Dermis microvascular lymphatic vessel endothelial cell (primary cell): ENCODE results near the gene MSANTD1. TPM values are rescaled to one million over a fixed set of nuclear protein-coding genes. Genes with fewer than 3 reads are reported as not detected.

Experiments
- DNase-seq, 2 donors: peaks; one replicate each; pipeline versions ENCODE4 v3.0.0 to v3.0.0-alpha.2; 2010; ENCODE audit warnings: low read depth in 2 of 2
- total RNA-seq: library from RNA; depleted of rRNA; stranded (reverse); fragments of >200 nt; gene quantifications from 2 replicates; pipeline ENCODE4 v1.2.1, GENCODE V29; 2014

MSANTD1 gene
- total RNA-seq, 1 donor from 2014 or later, result 0.26 TPM

DNA sequence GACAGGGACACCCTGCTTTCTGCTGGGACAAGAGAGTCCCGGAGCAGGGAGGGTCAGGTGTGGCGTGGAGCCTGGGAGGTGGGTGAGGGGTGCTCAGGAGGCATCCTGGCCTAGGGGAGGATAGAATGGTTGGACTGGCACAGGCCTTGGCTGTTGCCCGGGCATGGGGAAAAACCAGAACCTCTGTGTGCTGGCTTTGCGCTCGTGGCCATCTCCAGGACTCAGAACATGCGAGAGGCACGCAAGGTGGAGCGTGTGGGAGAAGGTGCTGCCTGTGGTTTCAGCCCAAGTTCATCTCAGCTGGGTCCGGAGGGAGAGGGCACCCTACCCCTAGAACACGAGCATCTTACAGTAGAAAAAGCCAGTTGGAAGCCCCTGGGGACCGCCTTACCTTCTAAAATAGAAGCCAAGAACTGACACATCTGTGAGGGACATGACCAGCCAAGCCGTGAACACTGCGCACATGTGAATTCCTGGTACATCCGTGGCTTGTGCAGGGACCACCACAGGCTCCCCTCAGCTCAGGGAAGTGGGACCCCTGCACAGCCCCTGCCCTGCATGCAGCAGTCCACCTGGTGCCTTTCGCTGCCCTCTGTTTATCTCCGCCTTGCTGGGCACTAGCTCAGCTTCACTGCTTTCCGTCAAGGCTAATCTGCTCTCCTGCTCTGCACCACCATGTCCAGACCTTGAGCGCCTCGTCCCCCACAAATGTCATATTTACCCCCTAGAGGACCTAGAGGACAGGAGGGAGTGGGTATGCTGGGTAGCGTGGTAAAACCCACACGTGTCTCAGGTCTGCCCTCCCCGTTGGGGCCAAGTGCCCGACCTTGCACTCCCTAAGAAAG lies 13.5 kb downstream of the MSANTD1 start:
- DNase-seq, result no peak

DNA sequence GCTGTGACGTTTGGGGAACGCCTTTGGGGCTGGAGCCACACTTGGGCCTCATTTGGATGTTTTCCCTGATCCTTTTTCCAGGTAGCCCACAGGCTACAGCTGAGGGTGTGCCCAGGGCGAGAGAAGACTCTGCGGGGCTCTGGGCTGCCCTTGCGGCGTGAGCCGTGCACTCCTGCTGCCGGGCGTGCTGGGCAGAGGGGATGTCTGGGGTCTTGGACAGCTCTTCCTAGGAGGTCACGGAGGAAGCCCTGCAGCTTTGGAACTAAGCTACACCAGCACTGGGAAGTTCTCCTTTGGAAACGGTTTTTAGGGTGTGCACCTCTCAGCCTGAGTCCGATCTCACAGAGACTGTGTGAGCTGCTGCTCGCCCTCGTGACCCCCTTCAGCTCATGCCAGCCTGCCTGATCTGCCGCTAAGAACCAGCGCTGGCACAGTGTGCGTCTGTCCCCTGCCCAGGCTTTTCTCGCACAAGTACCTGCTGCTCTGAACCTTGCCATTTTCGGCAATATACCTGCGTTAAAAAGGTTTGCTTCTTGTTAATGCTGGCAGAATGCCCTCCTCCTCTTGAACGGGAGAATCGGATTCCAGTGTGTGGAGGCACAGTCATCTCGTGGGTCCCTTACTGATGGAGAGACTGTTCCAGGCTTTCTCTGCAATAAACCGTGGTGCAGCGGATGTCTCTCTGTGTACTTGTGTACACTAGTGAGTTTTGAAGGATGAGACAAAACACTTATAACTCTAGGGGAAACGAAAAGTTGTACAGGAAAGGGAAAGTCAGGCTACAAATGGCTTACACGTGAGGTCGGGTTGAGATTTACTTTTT lies 14.3 kb downstream of the MSANTD1 start:
- no peak for DNase-seq

DNA sequence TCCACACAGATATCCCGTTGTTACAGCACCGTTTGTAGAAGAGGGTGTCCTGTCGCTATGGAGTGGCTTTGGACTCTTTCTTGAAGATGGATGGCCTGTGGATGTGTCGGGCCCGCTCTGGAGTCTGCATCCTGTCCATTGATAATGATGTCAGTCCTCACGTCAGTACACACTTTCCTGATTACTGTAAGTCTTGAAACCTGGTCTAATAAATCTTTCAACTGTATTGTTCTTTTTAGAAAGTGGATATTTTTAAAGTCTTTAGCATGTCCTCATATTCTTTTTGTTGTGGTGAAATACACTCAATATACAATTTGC lies 14.9 kb downstream of the MSANTD1 start:
- no peak for DNase-seq

DNA sequence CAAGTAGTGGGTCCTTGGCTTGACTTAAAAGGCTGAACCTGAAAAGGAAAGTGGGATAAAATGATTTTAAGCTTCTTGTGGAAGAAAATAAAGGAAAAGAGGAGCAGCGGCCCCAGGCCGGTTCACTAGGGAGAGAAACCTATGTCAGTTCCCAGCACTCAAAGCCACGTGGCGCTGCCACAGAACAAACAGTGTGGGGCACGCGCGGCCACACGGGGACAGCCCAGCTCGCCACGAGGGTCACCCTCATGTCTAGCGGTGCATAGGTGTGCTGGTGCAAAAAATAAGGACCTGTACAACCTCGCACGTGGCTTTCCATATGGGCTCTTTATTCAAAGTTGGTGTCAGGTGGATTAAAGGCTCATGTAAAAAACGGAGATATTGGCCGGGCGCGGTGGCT lies 17.1 kb downstream of the MSANTD1 start:
- DNase-seq, result no peak

DNA sequence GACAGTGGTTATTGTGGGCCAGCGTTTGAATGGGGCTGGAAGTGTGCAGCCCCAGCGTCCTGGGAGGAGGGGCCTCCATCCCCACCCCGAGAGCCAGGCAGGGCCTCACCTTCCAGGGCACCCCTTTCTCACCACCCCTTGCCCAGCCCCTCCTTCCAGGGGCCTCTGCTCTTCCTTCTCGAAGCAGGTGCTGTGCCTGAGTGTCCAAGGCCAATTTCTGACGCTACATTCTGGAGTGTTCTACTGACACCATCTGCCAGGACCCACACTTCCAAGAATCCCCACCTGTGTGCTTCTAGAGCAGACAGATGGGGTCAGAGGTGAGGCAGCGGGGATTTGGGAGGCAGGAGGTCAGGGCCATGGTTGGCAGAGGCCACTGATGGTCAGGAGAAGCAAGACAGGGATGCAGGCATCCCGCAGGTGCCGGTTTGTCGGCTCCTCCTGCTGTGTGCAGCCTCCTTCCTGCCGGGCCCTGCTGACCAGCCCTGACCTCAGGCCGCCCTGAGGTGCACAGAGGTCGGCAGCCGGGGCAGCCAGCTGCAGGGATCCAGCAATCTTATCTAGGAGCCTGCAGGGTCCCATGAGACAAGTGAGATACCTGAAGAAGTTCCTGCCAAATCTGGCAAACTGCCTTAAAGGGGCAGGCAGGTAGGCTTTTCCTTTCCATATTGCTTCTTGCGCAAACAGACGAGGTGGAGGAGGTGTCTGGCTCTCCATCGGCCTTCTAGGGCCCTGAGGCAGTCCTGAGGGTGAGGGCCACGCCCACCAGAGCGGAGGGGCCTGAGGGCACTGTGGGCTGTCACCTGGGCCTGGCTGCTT lies 18.8 kb downstream of the MSANTD1 start:
- no peak for DNase-seq

DNA sequence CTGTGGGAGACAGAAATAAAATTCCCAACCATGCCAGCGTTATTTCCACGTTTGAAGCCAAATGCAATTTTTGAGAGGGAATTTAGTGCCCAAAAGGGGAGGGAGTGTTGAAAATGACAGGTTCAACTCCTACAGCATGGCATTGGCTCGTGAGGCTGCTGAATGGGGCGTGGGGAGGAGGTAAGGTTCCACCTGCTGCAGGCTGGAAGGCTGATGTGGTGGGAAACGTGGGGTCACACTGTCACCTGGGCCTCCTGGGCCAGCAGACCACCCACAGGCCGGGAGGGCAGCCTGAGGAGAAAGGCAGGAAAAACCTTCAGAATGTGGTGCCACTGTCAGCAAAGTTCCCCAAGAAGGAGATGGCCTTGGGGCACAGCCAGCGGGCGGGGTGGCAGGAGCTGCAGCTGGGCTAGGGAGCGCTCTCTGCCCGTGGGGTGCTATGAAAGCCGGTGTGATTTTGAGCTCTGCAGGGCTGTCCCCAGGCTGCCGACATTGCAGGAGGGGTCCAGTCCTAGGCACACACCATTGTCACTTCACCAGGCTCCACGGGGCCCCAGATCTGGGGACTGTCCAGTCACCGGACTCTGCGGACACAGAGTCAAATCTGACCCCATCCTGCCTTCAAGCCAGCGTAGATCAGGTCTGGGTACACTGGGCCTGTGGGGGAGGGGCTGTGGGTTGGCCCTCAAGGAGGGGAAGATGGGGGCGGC lies 19.6 kb downstream of the MSANTD1 start:
- no peak for DNase-seq

DNA sequence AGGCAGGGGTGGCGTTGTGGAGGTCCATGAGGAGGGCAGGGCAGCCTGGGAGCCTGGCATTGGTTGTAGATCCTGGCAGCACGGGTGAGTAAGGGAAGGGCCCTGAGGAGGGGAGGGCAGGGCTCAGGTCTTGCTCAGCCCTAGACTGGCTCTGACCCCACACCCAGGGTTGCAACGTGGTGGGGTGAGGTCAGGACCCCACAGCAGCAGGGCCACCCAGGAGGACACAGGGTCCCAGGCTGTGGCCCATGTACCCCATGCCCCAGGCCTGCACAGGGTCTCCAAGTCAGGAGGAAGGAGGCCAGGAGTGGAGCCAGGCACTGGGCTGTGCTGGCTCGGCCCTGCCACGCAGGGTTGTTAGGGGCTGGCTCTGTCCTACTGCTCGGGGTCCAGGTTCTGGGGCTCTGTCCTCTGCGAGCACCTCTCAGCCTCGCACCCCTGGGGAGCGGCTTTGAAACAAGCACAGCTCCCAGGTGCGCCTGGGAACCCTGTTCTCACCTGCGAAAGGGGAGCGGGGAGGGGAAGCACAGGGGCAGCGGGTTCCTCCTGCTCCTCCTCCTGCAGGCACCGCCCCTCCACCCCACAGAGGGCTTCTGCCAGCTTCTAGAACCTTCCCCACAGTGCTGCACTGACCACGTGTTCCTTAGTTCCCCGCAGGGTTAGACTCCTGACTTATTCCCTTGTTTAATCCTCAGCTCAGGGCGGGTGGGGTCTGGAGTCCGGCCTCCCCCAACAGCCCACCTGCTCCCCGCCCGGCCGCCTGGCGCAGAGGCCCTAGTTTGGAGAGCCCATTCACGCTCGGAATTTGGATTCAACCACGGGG lies 20.4 kb downstream of the MSANTD1 start:
- no peak for DNase-seq

DNA sequence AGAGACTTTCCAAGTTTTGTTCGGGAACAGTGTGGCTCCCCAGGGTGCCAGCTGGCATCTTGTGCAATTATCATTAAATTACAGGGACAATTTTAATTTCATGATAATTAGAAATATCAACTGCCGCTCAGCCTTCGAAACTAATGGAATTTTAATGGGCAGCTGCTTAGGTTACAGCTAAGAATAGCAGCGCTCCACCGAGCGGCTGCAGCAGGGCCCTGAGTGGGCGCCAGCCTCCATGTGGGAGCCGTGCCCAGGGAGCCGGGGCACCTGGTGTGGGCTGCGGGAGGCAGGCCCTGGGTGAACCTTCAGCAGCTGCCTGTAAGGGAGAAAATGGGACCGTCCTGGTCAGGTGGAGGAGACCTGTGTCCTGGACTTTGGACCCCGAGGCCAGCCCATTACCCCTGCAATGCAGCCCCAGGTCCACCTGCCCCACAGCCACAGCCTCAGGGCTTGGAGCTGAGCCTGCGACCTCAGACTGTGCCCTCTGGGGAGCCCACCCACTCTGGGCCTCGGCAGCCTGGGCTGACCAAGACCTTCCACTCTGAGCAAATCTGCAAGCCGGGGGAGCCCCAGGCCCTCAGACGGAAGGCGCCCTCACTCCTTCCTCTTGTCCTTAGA lies 21.1 kb downstream of the MSANTD1 start:
- DNase-seq, result no peak

DNA sequence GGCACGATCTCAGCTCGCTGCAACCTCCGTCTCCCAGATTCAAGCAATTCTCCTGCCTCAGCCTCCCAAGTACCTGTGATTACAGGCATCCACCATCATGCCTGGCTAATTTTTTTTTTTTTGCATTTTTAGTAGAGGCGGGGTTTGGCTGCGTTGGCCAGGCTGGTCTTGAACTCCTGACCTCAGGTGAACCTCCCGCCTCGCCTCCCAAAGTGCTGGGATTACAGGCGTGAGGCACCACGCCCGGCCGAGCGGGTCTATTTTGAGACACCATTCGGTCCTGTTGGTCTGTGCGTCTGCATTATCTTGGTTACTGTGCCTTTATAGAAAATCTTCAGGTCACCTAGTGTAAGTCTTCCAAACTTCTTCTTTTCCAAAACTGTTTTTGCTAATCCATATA lies 22.2 kb downstream of the MSANTD1 start:
- DNase-seq, result no peak

DNA sequence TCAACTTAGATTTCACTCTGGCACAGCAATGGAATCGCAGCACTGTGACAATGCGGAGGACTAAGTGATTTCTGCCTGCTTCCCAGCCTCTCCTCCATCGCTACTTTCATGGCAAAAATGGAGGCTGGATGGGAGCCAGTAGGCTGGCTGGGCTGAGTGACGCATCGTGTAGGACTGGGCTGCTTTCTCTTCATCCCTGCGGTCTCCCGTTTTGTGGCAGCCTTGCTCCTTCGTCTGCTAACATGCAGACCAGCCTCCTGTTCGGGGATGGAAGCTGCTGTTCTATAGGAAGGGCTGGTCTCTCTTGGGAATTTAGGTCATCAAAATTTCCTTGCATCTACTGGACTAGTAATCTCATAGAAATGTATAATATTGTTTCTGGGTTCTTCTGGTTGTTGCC lies 28.0 kb downstream of the MSANTD1 start:
- no peak for DNase-seq

DNA sequence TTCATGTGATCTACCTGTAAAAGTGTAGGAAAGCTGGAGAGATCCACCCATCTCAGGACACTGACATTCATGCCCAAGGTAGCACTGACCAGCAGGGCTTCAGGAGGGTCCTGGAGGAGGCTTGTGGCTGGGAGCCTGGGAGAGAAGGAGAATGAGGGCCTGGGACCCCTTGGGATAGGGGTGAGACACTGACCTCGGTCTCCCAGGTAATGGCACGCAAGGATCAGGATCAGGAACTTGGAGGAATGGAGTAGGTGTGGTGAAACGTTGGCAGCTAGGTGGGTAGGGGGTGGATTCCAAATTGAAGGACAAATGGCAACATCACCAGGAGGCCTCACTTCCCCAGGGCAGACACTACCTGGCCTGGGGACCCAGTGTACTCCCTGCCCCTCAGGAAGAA lies 31.5 kb downstream of the MSANTD1 start:
- DNase-seq, result no peak

DNA sequence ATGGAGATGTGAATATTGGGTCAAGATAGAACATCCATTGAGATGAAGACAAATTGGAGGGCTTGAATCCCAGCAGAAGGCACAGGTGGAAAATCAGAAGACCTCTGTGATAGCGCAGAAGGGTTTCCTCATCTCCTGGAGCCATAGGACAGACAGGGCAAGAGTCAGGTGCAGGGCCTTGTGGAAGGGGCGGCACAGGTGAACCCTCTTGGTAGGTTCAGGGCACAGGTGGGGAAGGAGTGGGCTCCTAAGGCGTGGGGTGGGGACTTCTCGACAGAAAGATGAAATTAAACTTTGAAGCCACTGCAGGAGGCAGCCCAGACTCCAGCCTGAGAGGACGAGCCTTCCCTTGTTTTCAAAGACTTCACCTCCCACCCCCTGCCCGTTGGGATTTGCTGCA lies 34.5 kb downstream of the MSANTD1 start:
- DNase-seq, result no peak

DNA sequence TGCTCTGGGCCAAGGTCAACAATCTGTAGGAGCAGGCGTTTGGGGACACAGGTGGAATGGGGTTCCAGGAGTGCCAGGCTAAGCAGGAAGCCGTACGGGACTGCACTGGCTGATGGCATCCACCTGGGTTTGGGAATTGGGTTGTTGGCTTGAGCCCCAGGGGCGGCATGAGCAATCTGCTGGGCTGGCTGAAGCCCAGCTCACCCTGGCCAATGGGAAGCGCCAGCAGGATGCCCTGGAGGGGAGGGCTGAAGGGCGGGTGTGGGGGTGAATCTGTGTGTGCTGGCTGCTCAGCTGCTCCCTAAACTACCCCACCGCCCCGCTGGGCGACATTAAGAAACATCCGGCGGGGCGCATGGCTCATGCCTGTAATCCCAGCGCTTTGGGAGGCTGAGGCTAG lies 35.0 kb downstream of the MSANTD1 start:
- DNase-seq, result no peak

DNA sequence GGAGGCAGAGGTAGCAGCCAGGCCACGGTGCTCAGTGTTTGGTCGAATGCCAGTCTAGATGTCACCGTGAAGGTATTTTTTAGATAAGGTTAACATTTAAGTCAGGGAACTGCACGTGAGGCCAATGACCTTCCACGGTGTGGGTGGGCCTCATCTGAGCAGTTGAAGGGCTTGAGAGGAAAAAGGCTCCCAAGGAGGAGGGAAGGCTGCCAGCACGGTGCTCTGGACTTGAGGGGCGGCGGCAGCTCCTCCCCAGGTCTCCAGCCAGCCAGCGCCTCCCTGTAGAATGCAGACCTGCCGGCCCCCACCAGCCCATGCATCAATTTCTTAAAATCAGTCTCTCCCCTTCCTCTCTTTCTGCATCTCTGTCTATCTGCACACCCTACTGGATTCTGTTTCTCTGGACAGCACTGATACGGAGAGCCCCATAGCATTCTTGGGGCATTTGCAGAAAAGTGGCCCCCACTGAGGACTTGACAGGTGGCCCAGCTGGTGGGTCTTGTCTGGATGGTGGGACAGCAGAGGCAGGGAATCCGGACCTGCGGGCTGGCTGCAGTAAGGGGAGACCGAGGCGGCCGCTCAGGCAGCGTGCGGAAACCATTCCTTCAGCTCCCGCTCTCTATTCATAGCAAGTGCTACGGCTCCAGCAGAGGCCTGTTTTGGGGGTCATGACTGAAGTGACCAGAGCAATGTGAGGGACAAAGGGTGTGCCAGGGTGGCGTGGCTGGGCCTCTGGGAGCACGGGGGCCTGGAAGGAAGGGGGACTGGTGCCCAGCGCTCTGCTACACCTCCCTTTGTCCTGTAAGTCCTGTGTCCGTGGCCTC lies 36.0 kb downstream of the MSANTD1 start:
- DNase-seq, result no peak

DNA sequence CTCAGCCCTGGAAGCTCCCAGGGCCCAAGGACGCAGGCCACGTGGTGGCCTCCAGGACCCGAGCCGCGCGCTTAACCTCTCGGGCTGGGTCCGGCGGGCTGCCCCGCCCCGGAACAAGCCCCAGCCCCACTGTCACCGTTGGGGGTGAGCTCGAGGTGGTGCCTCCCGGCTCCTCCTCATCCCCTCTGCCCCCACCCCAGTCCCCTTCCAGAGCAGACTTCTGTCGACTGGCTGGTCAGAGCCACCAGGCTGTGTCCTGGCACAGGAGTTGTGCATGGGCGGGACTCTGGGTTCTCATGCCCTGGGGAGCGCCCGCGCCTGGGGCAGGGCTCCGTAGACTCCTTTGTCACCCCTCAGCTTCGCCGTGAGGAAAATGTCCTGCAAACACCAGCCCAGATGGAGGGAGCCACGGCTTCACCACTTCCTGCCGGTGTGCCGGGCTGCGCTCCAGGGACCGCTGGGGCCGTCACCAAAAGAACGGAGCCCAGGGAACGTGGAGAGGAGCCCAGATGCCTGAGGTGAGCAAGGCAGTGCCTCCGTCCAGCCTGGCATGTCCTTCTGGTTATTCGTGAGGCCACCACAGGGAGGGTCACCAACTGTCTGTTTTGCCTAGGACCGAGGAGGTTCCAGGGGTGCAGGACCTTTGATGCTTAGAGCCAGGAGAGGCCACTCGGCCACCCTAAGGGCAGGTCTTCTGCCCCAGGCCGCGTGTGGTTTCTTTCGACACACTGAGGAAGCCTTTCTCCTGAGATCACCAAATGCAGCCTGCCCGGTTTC lies 36.8 kb downstream of the MSANTD1 start:
- DNase-seq, result no peak

DNA sequence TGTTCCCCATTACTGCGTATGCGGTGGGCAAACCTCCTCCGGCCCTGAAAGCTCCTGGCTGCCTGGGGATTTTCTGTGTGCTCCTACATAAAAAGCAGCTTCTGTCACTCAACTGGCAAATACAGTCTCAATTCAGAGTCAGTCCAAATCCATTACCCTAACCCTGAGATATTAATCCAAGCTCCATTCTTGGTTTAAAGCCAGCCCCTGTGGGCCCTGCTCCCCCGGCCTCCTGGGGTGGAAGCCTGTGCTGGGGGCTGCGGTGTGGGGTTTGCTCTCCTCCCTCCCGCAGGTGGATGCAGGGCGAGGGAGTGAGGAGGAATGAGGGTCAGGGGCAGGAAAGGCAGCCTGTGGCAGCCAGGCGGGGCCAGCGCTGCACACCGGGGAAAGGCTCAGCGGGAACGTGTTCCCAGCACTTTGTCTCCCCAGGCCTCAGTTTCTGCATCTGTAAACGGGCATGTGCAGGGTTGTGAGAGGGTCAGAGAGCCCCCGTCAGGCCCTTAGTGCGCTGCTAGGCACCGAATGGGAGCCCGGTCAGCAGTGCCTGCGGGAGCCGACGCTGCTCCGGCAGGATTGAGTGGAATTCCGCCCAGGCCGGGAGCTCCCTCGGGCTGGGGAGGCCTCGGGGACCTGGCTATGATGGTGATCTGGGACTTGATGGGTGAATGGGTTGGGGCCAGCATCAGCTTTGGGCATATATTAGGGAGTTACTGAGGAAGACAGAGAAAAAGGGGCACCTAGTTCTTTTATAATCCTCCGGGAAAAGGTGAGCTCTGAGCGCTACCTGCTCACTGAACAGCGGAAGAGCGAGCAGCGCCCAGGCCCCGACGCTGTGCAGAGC lies 37.6 kb downstream of the MSANTD1 start:
- no peak for DNase-seq

DNA sequence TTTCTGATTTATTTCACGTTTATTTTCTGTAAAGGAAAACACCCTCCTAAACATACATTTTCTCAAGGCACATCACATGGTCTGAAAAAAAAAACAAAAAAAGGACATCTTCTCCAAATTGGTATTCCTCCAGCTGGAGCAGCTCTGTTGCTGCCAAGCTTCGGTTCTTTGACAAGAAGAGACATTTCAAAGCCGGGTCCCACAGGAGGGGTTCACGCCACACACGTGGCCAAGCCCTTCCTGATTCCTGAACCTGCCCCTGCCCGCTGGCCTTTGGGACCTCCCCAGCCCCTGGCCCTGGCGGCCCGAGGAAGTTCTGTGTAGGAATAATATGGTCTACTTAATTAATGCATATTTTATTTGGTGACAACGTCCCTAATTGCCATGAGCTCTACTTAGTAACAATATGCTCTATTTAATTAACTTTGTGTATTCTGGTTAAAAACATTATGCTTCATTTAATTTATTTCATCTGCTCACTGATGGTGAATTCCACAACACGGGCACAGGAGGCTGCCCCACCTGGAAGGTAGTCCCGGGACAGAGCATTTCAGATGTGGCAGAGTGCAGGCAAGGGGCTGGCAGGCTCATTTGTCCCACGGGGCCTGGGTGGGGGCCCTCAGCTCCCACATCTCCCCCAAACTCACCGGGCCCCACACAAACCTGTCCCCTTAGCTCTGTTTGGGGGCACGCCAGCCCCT lies 38.5 kb downstream of the MSANTD1 start:
- no peak for DNase-seq
